Measurements from ENCODE around the gene FHOD3.

DNA sequence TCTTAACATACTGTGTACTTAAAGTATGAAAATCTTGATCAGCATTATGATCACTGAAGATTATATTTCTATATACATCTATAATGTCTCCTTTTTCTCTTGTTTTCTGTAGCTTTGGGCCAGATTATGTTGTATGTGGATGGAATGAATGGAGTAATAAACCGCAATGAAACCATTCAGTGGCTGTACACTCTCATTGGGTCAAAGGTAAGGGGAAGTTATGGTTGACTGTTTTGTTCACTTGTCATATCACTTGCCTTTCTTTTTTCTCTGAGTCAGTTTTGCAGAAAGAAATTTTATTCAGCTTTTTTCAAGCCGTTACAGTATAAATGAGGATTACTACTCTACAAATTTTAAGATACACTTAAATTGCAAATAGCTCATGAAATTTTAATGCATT is 278.8 kb downstream of the FHOD3 start:
- TF ChIP-seq, protein P1, sequence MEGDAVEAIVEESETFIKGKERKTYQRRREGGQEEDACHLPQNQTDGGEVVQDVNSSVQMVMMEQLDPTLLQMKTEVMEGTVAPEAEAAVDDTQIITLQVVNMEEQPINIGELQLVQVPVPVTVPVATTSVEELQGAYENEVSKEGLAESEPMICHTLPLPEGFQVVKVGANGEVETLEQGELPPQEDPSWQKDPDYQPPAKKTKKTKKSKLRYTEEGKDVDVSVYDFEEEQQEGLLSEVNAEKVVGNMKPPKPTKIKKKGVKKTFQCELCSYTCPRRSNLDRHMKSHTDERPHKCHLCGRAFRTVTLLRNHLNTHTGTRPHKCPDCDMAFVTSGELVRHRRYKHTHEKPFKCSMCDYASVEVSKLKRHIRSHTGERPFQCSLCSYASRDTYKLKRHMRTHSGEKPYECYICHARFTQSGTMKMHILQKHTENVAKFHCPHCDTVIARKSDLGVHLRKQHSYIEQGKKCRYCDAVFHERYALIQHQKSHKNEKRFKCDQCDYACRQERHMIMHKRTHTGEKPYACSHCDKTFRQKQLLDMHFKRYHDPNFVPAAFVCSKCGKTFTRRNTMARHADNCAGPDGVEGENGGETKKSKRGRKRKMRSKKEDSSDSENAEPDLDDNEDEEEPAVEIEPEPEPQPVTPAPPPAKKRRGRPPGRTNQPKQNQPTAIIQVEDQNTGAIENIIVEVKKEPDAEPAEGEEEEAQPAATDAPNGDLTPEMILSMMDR (conservative IDR thresholded peaks at IDR 0.05; ENCODE audit: low read depth in 2 of 2), result no peak
- TF ChIP-seq POLR2AphosphoS5 (IDR thresholded peaks at IDR 0.05; ENCODE audit: low read depth) (no peak), CREB1 (CRISPR knock-in tag; IDR thresholded peaks at IDR 0.05; ENCODE audit: low read depth) (no peak), EZH2 (IDR thresholded peaks at IDR 0.05; ENCODE audit: low read depth, unreplicated experiment) (no peak), EZH2phosphoT487 (IDR thresholded peaks at IDR 0.05; ENCODE audit: unreplicated experiment) (no peak), JUNB (IDR thresholded peaks at IDR 0.05; ENCODE audit: unreplicated experiment) (no peak), ZNF114 (CRISPR knock-in tag; IDR thresholded peaks at IDR 0.05) (no peak), ZNF331 (CRISPR knock-in tag; IDR thresholded peaks at IDR 0.05; ENCODE audit: low read depth) (no peak), STAT1 (IDR thresholded peaks at IDR 0.05; ENCODE audit: unreplicated experiment) (no peak)
- TF ChIP-seq, protein P2, sequence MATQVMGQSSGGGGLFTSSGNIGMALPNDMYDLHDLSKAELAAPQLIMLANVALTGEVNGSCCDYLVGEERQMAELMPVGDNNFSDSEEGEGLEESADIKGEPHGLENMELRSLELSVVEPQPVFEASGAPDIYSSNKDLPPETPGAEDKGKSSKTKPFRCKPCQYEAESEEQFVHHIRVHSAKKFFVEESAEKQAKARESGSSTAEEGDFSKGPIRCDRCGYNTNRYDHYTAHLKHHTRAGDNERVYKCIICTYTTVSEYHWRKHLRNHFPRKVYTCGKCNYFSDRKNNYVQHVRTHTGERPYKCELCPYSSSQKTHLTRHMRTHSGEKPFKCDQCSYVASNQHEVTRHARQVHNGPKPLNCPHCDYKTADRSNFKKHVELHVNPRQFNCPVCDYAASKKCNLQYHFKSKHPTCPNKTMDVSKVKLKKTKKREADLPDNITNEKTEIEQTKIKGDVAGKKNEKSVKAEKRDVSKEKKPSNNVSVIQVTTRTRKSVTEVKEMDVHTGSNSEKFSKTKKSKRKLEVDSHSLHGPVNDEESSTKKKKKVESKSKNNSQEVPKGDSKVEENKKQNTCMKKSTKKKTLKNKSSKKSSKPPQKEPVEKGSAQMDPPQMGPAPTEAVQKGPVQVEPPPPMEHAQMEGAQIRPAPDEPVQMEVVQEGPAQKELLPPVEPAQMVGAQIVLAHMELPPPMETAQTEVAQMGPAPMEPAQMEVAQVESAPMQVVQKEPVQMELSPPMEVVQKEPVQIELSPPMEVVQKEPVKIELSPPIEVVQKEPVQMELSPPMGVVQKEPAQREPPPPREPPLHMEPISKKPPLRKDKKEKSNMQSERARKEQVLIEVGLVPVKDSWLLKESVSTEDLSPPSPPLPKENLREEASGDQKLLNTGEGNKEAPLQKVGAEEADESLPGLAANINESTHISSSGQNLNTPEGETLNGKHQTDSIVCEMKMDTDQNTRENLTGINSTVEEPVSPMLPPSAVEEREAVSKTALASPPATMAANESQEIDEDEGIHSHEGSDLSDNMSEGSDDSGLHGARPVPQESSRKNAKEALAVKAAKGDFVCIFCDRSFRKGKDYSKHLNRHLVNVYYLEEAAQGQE (IDR thresholded peaks at IDR 0.05; ENCODE audit: unreplicated experiment), result no peak
- TF ChIP-seq, protein P3, sequence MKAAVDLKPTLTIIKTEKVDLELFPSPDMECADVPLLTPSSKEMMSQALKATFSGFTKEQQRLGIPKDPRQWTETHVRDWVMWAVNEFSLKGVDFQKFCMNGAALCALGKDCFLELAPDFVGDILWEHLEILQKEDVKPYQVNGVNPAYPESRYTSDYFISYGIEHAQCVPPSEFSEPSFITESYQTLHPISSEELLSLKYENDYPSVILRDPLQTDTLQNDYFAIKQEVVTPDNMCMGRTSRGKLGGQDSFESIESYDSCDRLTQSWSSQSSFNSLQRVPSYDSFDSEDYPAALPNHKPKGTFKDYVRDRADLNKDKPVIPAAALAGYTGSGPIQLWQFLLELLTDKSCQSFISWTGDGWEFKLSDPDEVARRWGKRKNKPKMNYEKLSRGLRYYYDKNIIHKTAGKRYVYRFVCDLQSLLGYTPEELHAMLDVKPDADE (IDR thresholded peaks at IDR 0.05), result no peak
- TF ChIP-seq, protein P4, sequence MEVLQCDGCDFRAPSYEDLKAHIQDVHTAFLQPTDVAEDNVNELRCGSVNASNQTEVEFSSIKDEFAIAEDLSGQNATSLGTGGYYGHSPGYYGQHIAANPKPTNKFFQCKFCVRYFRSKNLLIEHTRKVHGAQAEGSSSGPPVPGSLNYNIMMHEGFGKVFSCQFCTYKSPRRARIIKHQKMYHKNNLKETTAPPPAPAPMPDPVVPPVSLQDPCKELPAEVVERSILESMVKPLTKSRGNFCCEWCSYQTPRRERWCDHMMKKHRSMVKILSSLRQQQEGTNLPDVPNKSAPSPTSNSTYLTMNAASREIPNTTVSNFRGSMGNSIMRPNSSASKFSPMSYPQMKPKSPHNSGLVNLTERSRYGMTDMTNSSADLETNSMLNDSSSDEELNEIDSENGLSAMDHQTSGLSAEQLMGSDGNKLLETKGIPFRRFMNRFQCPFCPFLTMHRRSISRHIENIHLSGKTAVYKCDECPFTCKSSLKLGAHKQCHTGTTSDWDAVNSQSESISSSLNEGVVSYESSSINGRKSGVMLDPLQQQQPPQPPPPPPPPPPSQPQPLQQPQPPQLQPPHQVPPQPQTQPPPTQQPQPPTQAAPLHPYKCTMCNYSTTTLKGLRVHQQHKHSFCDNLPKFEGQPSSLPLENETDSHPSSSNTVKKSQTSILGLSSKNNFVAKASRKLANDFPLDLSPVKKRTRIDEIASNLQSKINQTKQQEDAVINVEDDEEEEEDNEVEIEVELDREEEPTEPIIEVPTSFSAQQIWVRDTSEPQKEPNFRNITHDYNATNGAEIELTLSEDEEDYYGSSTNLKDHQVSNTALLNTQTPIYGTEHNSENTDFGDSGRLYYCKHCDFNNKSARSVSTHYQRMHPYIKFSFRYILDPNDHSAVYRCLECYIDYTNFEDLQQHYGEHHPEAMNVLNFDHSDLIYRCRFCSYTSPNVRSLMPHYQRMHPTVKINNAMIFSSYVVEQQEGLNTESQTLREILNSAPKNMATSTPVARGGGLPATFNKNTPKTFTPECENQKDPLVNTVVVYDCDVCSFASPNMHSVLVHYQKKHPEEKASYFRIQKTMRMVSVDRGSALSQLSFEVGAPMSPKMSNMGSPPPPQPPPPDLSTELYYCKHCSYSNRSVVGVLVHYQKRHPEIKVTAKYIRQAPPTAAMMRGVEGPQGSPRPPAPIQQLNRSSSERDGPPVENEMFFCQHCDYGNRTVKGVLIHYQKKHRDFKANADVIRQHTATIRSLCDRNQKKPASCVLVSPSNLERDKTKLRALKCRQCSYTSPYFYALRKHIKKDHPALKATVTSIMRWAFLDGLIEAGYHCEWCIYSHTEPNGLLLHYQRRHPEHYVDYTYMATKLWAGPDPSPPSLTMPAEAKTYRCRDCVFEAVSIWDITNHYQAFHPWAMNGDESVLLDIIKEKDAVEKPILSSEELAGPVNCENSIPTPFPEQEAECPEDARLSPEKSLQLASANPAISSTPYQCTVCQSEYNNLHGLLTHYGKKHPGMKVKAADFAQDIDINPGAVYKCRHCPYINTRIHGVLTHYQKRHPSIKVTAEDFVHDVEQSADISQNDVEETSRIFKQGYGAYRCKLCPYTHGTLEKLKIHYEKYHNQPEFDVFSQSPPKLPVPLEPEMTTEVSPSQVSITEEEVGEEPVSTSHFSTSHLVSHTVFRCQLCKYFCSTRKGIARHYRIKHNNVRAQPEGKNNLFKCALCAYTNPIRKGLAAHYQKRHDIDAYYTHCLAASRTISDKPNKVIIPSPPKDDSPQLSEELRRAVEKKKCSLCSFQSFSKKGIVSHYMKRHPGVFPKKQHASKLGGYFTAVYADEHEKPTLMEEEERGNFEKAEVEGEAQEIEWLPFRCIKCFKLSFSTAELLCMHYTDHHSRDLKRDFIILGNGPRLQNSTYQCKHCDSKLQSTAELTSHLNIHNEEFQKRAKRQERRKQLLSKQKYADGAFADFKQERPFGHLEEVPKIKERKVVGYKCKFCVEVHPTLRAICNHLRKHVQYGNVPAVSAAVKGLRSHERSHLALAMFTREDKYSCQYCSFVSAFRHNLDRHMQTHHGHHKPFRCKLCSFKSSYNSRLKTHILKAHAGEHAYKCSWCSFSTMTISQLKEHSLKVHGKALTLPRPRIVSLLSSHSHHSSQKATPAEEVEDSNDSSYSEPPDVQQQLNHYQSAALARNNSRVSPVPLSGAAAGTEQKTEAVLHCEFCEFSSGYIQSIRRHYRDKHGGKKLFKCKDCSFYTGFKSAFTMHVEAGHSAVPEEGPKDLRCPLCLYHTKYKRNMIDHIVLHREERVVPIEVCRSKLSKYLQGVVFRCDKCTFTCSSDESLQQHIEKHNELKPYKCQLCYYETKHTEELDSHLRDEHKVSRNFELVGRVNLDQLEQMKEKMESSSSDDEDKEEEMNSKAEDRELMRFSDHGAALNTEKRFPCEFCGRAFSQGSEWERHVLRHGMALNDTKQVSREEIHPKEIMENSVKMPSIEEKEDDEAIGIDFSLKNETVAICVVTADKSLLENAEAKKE (CRISPR knock-in tag; IDR thresholded peaks at IDR 0.05), result no peak
